HG03103 (cell line): Measurements from ENCODE around the gene HOXC10.

Source experiments
- ATAC-seq: cut with Tn5 transposase; IDR thresholded peaks from one replicate; pipeline ENCODE4 v1.9.1; 2021; ENCODE audit warnings: low read depth; ENCODE audit not compliant: unreplicated experiment

HOXC10 gene

DNA sequence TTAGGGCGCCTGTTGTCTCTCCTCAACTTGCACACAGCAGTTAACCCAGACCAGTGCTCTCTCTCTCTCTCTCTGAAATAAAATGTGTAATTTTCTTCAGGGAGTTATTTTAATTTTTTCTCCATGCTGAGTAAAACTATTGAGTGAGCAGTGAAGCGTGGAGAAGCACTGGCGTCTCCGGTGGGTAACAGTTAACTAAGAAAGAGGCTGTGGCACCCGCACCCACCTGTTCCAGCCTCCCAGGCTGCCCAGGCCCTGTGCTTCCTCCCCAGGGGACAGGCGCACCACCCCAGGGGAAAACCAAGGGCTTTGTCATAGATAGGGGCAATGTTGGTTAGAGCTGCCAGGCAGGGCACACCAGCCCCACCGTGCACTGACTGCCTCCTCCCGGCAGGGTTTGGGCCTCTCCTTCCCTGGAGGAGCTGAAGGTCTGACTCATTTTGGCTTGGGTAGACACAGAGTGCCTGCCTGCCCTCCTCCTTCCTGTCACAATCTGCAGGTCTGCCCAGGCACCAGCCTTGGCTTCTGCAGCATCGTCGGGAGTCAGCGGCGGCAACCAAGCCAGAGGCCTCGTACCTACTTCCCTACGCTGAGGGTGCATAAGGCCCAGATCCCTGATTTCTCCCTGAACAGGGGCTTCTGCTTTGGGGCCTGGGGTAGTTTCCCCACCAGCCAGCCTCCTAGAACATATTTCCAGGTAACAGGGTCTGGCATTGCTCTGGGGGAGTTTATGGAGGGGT is 51.8 kb downstream of the HOXC10 start:
- no peak for ATAC-seq

DNA sequence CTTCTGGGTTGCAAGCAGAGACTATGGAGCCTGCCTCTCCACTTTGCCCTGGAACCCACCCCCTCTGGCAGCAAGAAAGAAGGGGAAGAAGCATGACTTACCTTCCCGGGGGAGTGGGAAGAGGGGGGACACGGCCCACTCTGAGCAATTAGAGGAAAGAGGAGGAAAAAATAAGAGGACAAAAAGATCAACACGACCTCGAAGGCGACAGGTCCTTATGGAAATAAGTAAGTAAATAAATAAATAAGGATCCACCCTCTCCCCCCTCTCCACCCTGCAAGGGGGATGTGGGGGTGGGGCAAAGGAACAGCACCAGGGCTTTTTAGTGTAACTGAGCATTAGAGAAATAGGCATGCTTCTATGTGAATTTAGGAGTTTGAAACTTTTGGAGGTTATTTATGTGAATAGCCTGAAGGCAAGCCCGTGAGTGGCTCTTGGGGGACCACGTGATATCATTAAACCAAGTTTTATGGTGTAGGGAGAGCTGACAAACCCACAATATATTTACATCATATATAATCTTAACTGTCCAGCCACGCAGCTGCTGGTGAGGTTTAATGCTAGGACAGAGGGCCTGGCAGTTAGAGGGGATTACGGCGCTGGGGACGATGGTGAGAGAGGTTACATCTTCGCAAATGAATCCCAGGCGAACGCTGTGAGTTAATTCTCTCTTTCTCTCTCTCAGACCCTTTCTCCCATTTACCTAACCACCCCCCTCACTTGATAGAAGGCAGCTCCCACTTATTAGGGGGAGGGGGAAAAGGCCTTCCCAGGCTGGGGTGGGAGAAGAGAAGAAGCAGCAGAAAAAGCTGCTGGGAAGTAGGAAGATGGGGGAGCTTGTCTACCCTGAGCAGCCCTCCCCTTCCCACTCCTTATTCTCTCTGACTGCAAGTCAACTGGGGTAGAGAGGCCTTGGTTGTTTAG is 52.7 kb downstream of the HOXC10 start:
- ATAC-seq, result no peak

DNA sequence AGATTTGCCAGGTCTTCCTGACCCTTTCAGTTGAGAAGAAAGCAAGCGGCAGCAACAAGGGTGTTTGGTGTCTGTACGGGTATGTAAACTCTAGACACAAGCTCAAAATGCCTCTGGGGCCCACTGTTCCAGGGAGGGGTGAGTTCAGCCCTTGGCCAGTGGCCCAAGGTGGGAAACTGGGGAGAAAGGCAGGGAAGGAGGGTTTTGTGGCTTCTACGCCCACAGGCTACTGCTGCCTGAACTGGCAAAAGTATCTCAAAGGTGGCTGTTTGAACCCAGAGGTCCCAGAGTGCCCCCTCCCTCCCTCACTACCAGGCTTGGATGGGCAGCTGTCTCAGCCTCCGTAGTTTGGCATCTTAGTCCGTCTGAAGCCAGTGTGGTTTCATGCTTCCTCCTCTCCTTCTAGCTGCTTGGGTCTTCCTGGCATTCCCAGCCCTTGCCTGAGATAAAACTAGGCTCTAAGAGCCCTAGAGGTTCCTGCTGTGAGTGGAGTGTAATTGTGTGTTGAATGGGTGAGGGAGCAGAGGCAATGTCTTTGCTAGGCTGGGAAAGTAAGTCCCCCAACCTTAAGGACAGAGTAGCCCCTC is 53.4 kb downstream of the HOXC10 start:
- no peak for ATAC-seq

DNA sequence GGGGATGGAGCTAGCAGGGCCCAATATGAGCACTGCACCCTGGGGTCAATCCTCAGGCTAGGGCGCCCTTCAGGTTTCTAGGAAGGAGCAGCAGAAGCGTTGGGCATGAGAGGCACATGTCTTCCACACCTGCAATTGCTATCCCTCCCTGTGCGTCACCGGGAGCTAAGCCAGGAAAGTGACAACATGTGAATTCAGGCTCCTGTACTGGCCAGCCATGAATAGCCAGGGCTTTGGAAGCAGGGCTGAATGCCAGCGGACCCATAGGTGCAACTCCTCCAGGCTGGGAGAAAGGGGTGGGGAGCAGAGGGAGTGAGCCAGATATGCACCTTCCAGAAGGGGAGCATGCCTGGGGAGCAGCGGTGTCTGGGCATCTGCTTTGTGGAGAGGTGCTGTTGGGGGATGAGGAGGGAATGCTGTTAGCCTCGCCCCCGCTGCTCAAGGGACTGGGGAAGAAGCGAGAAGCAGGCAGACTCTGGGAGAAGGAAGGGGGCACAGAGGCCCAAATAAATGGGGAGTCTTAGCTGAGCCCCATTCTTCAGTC is 54.0 kb downstream of the HOXC10 start:
- no peak for ATAC-seq

DNA sequence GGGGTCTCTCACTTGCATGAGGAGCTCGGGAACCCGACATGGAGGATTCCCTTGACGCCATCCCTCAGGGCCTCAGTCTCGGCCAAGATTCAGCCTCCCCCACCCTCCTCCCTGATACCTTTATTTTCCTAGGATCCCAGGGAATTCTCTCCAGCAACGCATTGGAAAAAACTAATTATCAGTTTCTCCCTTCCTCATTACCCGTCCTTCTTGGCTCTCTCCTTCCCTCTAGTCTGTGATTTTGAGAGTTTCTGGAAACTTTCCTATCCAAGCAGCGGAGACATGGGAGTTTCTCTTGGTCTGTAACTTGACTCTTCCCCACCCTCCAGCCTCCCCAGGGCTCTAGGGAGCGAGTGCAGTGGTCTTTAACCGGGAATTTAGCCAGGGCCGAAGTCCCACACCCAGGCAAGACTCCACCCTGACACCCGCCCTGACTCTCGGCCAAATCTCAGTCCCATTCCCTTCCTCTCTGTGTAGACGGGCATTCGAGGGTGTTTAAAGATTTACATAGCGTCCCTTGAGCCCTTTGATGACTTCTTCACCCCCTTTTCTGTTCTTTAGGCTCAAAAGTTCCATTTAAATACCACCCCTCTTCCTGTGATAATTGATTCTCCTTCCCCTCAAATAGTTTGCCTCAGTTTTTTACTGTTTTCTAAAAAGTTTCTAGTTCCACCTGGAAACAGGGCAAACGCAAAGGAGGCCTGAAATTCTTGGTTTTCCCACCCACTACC is 54.6 kb downstream of the HOXC10 start:
- no peak for ATAC-seq
